Duodenal mucosa (tissue), 2 donors: Measurements from ENCODE around the gene PCAT6.
A peak's percentile ranks its signal among the peaks of the same experiment; 100 is the strongest.

Experiments used
- H3K27ac ChIP-seq: one replicate; pipeline ENCODE4 v1.7.0; 2013; ENCODE audit warnings: low read depth, low read length
- H3K27me3 ChIP-seq, 2 donors: one replicate each; pipeline ENCODE4 v1.7.0; 2013; ENCODE audit warnings: low read length in 2 of 2, control low read depth in 1 of 2; ENCODE audit not compliant: insufficient read depth in 2 of 2, control insufficient read depth in 1 of 2
- H3K36me3 ChIP-seq, 2 donors: one replicate each; pipeline ENCODE4 v1.7.0; 2013; ENCODE audit warnings: low read length in 2 of 2, control low read depth in 1 of 2; ENCODE audit not compliant: insufficient read depth in 2 of 2, control insufficient read depth in 1 of 2
- H3K4me1 ChIP-seq, 2 donors: one replicate each; pipeline ENCODE4 v1.7.0; 2013; ENCODE audit warnings: low read length in 2 of 2, control low read depth in 1 of 2; ENCODE audit not compliant: insufficient read depth in 2 of 2, control insufficient read depth in 1 of 2
- H3K4me3 ChIP-seq, 2 donors: one replicate each; pipeline ENCODE4 v1.7.0; 2013; ENCODE audit warnings: low read length in 2 of 2, low read depth in 1 of 2
- H3K9ac ChIP-seq, 2 donors: one replicate each; pipeline ENCODE4 v1.7.0; 2013; ENCODE audit warnings: low read length in 2 of 2, low read depth in 1 of 2
- H3K9me3 ChIP-seq, 2 donors: one replicate each; pipeline ENCODE4 v1.7.0; 2013; ENCODE audit warnings: low read length in 2 of 2, control low read depth in 1 of 2; ENCODE audit not compliant: control insufficient read depth in 1 of 2

PCAT6 gene

GRCh38 chr1:202860744-202861419 lies 50.1 kb downstream of the PCAT6 start:
- Histone ChIP-seq H3K9ac (peak overlapping the region; percentile 50 to 57), H3K9me3 (no peaks in the 10 kb centered on the region), H3K27ac (no peak overlapping the region), H3K36me3 (peaks cover 0 to 2% of the 10 kb centered on the region in 2 donors), H3K27me3 (no peaks in the 10 kb centered on the region), H3K4me3 (peak overlapping the region; percentile 72 to 86), H3K4me1 (peaks cover 46 to 54% of the 10 kb centered on the region in 2 donors)
